ENCODE measurements around the gene CCR1.

Gene CCR1

GRCh38 chr3:46205286-46205960 is 2.7 kb downstream of the CCR1 start:
- Histone ChIP-seq H3K4me1 (ENCODE audit: control insufficient read depth, low read length) (no peaks in the 10 kb centered on the region), H3F3A (ENCODE audit: control insufficient read depth, insufficient read depth) (no peaks in the 10 kb centered on the region), H3K27ac (ENCODE audit: low read depth, low read length) (no peak overlapping the region), H3K36me3 (ENCODE audit: control insufficient read depth, low read length) (no peaks in the 10 kb centered on the region), H3K9me3 (ENCODE audit: control insufficient read depth, insufficient read depth, low read length) (no peaks in the 10 kb centered on the region), H3K4me3 (ENCODE audit: low read length) (no peak overlapping the region), H3K27me3 (ENCODE audit: control insufficient read depth, low read length) (peaks cover 9% of the 10 kb centered on the region), H3K79me2 (ENCODE audit: control insufficient read depth, low read length) (no peaks in the 10 kb centered on the region), H3K4me2 (ENCODE audit: low read length) (no peak overlapping the region), H4K20me1 (ENCODE audit: control insufficient read depth, insufficient read depth, low read depth, low read length) (no peaks in the 10 kb centered on the region), H3K9me2 (replicated peaks; ENCODE audit: control insufficient read depth, low read length) (no peaks in the 10 kb centered on the region)
- TF ChIP-seq EZH2phosphoT487 (IDR thresholded peaks at IDR 0.05; ENCODE audit: borderline replicate concordance, low read length) = no peak

GRCh38 chr3:46203681-46204080 is 4.4 kb downstream of the CCR1 start:
- Histone ChIP-seq H3K9me2 (replicated peaks; ENCODE audit: control insufficient read depth, low read length) (no peaks in the 10 kb centered on the region), H3F3A (ENCODE audit: control insufficient read depth, insufficient read depth) (no peaks in the 10 kb centered on the region), H4K20me1 (ENCODE audit: control insufficient read depth, insufficient read depth, low read depth, low read length) (no peaks in the 10 kb centered on the region), H3K27ac (ENCODE audit: low read depth, low read length) (no peak overlapping the region), H3K4me2 (ENCODE audit: low read length) (no peak overlapping the region), H3K27me3 (ENCODE audit: control insufficient read depth, low read length) (peaks cover 12% of the 10 kb centered on the region), H3K9me3 (ENCODE audit: control insufficient read depth, insufficient read depth, low read length) (no peaks in the 10 kb centered on the region), H3K4me3 (ENCODE audit: low read length) (no peak overlapping the region), H3K4me1 (ENCODE audit: control insufficient read depth, low read length) (no peaks in the 10 kb centered on the region), H3K36me3 (ENCODE audit: control insufficient read depth, low read length) (no peaks in the 10 kb centered on the region), H3K79me2 (ENCODE audit: control insufficient read depth, low read length) (no peaks in the 10 kb centered on the region)
- TF ChIP-seq, protein P1, sequence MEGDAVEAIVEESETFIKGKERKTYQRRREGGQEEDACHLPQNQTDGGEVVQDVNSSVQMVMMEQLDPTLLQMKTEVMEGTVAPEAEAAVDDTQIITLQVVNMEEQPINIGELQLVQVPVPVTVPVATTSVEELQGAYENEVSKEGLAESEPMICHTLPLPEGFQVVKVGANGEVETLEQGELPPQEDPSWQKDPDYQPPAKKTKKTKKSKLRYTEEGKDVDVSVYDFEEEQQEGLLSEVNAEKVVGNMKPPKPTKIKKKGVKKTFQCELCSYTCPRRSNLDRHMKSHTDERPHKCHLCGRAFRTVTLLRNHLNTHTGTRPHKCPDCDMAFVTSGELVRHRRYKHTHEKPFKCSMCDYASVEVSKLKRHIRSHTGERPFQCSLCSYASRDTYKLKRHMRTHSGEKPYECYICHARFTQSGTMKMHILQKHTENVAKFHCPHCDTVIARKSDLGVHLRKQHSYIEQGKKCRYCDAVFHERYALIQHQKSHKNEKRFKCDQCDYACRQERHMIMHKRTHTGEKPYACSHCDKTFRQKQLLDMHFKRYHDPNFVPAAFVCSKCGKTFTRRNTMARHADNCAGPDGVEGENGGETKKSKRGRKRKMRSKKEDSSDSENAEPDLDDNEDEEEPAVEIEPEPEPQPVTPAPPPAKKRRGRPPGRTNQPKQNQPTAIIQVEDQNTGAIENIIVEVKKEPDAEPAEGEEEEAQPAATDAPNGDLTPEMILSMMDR (IDR thresholded peaks at IDR 0.05; ENCODE audit: low read depth, low read length, poor library complexity, severe bottlenecking) = no peak
- TF ChIP-seq EZH2phosphoT487 (IDR thresholded peaks at IDR 0.05; ENCODE audit: borderline replicate concordance, low read length) = no peak

DNA sequence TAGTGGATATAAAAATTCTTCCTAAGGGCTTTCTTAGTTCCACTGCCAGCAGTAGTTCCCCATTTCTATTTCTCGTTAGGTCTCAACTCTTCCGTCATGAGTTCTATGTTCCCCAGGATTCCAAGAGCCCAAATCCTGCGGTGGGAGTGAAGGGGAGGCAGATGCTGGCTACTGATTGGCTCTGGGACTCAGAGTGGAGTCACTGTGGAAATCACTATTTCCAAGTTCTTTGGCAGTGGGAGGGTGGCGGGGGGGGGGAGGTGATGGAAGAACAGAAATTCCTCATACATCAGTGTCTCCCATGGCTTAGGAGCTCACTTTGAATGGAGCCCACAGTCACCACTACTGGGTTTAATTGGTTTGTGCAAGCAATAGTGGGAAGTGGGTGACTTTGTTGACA is 5.6 kb downstream of the CCR1 start:
- peaks cover 15% of the 10 kb centered on the region for H3K27me3 ChIP-seq (ENCODE audit: control insufficient read depth, low read length)
- H3K36me3 ChIP-seq (ENCODE audit: control insufficient read depth, low read length) = no peaks in the 10 kb centered on the region
- H3K27ac ChIP-seq (ENCODE audit: low read depth, low read length) = no peak overlapping the region
- H3K79me2 ChIP-seq (ENCODE audit: control insufficient read depth, low read length) = no peaks in the 10 kb centered on the region
- H3K4me3 ChIP-seq (ENCODE audit: low read length) = no peak overlapping the region
- no peaks in the 10 kb centered on the region for H3K9me3 ChIP-seq (ENCODE audit: control insufficient read depth, insufficient read depth, low read length)
- TF ChIP-seq EZH2phosphoT487 (IDR thresholded peaks at IDR 0.05; ENCODE audit: borderline replicate concordance, low read length) = no peak
- TF ChIP-seq, protein P1 (IDR thresholded peaks at IDR 0.05; ENCODE audit: low read depth, low read length, poor library complexity, severe bottlenecking) = no peak
- no peaks in the 10 kb centered on the region for H3F3A ChIP-seq (ENCODE audit: control insufficient read depth, insufficient read depth)
- no peak overlapping the region for H3K4me2 ChIP-seq (ENCODE audit: low read length)
- no peaks in the 10 kb centered on the region for H3K9me2 ChIP-seq (replicated peaks; ENCODE audit: control insufficient read depth, low read length)
- H4K20me1 ChIP-seq (ENCODE audit: control insufficient read depth, insufficient read depth, low read depth, low read length) = no peaks in the 10 kb centered on the region
- H3K4me1 ChIP-seq (ENCODE audit: control insufficient read depth, low read length) = no peaks in the 10 kb centered on the region

DNA sequence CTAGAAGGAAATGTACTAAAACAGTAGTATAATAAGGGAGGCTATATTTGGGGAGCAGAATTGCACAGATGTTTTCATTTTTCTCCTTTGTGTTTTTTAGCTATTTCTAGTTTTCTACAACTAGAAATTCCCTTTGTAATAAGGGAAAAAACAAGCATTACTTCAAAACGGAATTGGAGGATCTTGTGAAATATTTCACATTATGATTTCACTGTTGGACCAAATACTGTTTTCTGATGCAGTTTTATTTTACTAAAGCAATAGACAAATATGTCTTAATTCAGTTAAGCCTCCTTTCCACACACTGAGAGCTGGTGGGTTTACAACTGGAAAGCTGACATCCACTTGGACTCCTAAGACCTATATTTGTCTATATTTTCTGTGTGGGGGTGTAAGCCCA is 7.3 kb downstream of the CCR1 start:
- no peak overlapping the region for H3K4me3 ChIP-seq (ENCODE audit: low read length)
- H3K9me2 ChIP-seq (replicated peaks; ENCODE audit: control insufficient read depth, low read length) = no peaks in the 10 kb centered on the region; the same call in 1 of the 2 replicates
- no peak overlapping the region for H3K4me2 ChIP-seq (ENCODE audit: low read length)
- no peaks in the 10 kb centered on the region for H3K79me2 ChIP-seq (ENCODE audit: control insufficient read depth, low read length)
- peaks cover 18% of the 10 kb centered on the region for H3K27me3 ChIP-seq (ENCODE audit: control insufficient read depth, low read length)
- no peaks in the 10 kb centered on the region for H3F3A ChIP-seq (ENCODE audit: control insufficient read depth, insufficient read depth)
- no peaks in the 10 kb centered on the region for H4K20me1 ChIP-seq (ENCODE audit: control insufficient read depth, insufficient read depth, low read depth, low read length)
- TF ChIP-seq EZH2phosphoT487 (IDR thresholded peaks at IDR 0.05; ENCODE audit: borderline replicate concordance, low read length) = no peak
- TF ChIP-seq, protein P1 (IDR thresholded peaks at IDR 0.05; ENCODE audit: low read depth, low read length, poor library complexity, severe bottlenecking) = no peak
- no peaks in the 10 kb centered on the region; the same call in 1 of the 2 replicates for H3K9me3 ChIP-seq (ENCODE audit: control insufficient read depth, insufficient read depth, low read length)
- H3K36me3 ChIP-seq (ENCODE audit: control insufficient read depth, low read length) = no peaks in the 10 kb centered on the region
- H3K4me1 ChIP-seq (ENCODE audit: control insufficient read depth, low read length) = no peaks in the 10 kb centered on the region
- no peak overlapping the region for H3K27ac ChIP-seq (ENCODE audit: low read depth, low read length)
